ENCODE results near the gene SELENOO. TPM values are rescaled to one million over a fixed set of nuclear protein-coding genes. Genes with fewer than 3 reads are reported as not detected.

Gene SELENOO
- total RNA-seq, 1 donor from 2014 or later: 24.7 TPM

DNA sequence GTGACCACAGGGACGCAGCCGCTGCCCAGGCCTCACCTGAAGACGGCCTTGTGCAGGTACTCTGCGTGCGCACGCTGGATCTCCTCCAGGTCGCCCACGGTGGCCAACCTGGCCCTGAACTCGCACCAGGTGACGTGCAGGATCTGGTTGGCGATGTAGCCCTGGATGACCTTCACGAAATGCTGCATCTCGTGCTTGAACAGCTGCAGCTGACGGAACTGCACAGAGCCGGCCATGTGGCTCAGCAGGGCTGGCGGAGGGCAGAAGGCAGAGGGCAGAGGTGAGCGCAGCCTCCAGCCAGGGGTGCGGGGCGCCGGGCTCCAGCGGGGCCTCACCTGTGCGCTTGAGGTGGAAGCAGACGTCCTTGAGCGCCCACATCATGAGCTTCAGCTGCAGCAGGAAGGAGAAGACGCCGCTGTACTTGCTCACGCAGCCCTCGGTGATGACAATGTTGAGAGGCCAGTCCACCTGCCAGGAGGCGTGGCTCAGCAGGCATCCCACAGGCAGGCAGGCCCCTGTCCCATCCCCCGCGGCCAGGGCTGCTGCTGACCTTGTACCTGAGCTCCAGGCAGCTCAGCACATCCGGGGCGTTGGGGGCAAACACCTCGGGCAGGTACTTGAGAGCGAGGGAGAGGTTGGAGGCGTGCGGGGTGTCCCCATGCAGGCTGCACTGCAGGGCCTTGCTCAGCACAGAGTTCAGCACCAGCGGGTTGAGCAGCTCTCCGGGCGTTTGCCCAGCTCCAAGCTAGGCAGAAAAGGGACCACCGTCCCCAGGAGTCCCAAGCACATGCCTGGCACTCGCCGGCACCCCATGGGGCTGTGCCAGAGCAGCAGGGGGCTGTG is 17.6 kb downstream of the SELENOO start:
- Mint-ChIP-seq H3K4me3 (ENCODE audit: low read depth) (no peak overlapping the region), H3K36me3 (ENCODE audit: insufficient read depth) (peaks cover 9% of the 10 kb centered on the region), H3K9me3 (ENCODE audit: low read depth) (no peaks in the 10 kb centered on the region), H3K27me3 (no peaks in the 10 kb centered on the region), H3K27ac (no peak overlapping the region), H3K4me1 (ENCODE audit: low read depth) (no peaks in the 10 kb centered on the region)
- DNase-seq (ENCODE audit: low spot score, unreplicated experiment): no peak
- TF ChIP-seq, protein P1, sequence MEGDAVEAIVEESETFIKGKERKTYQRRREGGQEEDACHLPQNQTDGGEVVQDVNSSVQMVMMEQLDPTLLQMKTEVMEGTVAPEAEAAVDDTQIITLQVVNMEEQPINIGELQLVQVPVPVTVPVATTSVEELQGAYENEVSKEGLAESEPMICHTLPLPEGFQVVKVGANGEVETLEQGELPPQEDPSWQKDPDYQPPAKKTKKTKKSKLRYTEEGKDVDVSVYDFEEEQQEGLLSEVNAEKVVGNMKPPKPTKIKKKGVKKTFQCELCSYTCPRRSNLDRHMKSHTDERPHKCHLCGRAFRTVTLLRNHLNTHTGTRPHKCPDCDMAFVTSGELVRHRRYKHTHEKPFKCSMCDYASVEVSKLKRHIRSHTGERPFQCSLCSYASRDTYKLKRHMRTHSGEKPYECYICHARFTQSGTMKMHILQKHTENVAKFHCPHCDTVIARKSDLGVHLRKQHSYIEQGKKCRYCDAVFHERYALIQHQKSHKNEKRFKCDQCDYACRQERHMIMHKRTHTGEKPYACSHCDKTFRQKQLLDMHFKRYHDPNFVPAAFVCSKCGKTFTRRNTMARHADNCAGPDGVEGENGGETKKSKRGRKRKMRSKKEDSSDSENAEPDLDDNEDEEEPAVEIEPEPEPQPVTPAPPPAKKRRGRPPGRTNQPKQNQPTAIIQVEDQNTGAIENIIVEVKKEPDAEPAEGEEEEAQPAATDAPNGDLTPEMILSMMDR (IDR thresholded peaks at IDR 0.05; ENCODE audit: unreplicated experiment): no peak

DNA sequence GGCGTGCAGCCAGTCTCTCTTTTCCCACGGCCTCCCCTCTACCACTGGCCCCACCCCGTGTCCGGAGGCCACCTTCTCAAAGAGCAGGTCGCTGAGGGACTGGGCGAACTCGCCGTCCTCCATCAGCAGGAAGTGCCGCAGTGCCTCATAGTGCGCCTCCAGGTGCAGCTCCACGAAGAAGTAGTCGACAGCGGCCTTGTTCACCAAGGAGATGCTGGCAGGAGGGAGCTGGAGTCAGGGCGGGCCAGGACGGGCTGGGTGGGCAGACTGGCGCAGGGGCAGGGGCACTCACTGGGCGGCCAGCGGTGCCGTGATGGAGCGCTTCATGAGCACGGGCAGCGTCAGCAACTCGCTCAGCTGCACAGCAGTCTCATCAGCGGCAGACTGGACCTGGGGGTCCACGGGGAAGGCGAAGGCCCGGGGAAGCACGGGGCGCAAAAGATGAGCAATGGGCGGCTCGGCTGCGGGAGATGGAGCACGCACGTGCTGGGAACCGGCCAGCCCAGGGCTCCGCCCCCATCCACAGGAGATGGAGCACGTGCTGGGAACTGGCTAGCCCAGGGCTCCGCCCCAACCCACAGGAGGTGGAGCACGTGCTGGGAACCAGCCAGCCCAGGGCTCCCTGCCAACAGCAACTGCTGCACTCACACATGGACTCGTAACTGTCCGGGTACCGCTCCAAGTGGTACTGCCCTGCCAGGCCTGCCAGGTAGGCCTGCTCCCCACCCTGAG is 18.4 kb downstream of the SELENOO start:
- TF ChIP-seq, protein P1 (IDR thresholded peaks at IDR 0.05; ENCODE audit: unreplicated experiment): no peak
- peaks cover 7% of the 10 kb centered on the region for H3K36me3 Mint-ChIP-seq (ENCODE audit: insufficient read depth)
- no peak overlapping the region for H3K4me3 Mint-ChIP-seq (ENCODE audit: low read depth)
- no peaks in the 10 kb centered on the region for H3K9me3 Mint-ChIP-seq (ENCODE audit: low read depth)
- no peak for DNase-seq (ENCODE audit: low spot score, unreplicated experiment)
- no peaks in the 10 kb centered on the region for H3K27me3 Mint-ChIP-seq
- no peak overlapping the region for H3K27ac Mint-ChIP-seq
- no peaks in the 10 kb centered on the region for H3K4me1 Mint-ChIP-seq (ENCODE audit: low read depth)

- DNase-seq (ENCODE audit: low spot score, unreplicated experiment): no peak
- Mint-ChIP-seq H3K9me3 (ENCODE audit: low read depth) (no peaks in the 10 kb centered on the region), H3K4me3 (ENCODE audit: low read depth) (no peak overlapping the region), H3K36me3 (ENCODE audit: insufficient read depth) (peaks cover 4% of the 10 kb centered on the region), H3K27ac (peak overlapping the region; percentile 52), H3K4me1 (ENCODE audit: low read depth) (no peaks in the 10 kb centered on the region), H3K27me3 (no peaks in the 10 kb centered on the region)
- TF ChIP-seq, protein P1 (IDR thresholded peaks at IDR 0.05; ENCODE audit: unreplicated experiment): no peak
These were observed 19.2 kb downstream of the SELENOO start for GRCh38 chr22:50219800-50220602.

GRCh38 chr22:50220603-50221409 is 20.0 kb downstream of the SELENOO start:
- TF ChIP-seq, protein P1 (IDR thresholded peaks at IDR 0.05; ENCODE audit: unreplicated experiment): no peak
- peaks cover 4% of the 10 kb centered on the region for H3K36me3 Mint-ChIP-seq (ENCODE audit: insufficient read depth)
- H3K4me3 Mint-ChIP-seq (ENCODE audit: low read depth): no peak overlapping the region
- H3K9me3 Mint-ChIP-seq (ENCODE audit: low read depth): no peaks in the 10 kb centered on the region
- DNase-seq (ENCODE audit: low spot score, unreplicated experiment): no peak
- H3K4me1 Mint-ChIP-seq (ENCODE audit: low read depth): no peaks in the 10 kb centered on the region
- H3K27me3 Mint-ChIP-seq: no peaks in the 10 kb centered on the region
- H3K27ac Mint-ChIP-seq: no peak overlapping the region

Data from progenitor cell of endocrine pancreas (in vitro differentiated cells).